GM12878 (cell line): Measurements from ENCODE around the gene GNB2.

ENCODE experiments used
- CEBPB ChIP-seq, 2 experiments: fragments of 150-350 bp in 1 of 2; IDR thresholded peaks; 2 replicates each; pipeline ENCODE4 v1.6.1; 2012 to 2014; ENCODE audit warnings: low read depth in 2 of 2, low read length in 2 of 2, borderline replicate concordance in 1 of 2, inconsistent platforms in 1 of 2
- CREB1 ChIP-seq: IDR thresholded peaks from 2 replicates; pipeline ENCODE4 v1.6.1; 2012; ENCODE audit warnings: low read depth, mild to moderate bottlenecking, inconsistent platforms
- CTCF ChIP-seq, 3 experiments: IDR thresholded peaks in 2 of 3; conservative IDR thresholded peaks in 1 of 3; 2 replicates each; pipeline ENCODE4 v1.5.1; 2011; ENCODE audit warnings: low read depth in 3 of 3, low read length in 3 of 3, mild to moderate bottlenecking in 3 of 3, control low read depth in 2 of 3, moderate library complexity in 2 of 3, inconsistent platforms in 1 of 3, mixed read lengths in 1 of 3; ENCODE audit not compliant: control insufficient read depth in 2 of 3, insufficient read depth in 1 of 3; ENCODE audit errors: extremely low read depth in 1 of 3
- DPF2 ChIP-seq: fragments of 450-650 bp; IDR thresholded peaks from 2 replicates; pipeline ENCODE4 v1.6.1; 2017; ENCODE audit warnings: mild to moderate bottlenecking
- EP300 ChIP-seq, 2 experiments: fragments of 150-350 bp in 1 of 2; IDR thresholded peaks; 2 replicates each; pipeline ENCODE4 v1.6.1; 2011 to 2012; ENCODE audit warnings: low read depth in 2 of 2, low read length in 2 of 2, borderline replicate concordance in 1 of 2, improper control_type of control experiment in 1 of 2, inconsistent platforms in 1 of 2; ENCODE audit not compliant: control insufficient read depth in 1 of 2
- MEF2A ChIP-seq: IDR thresholded peaks from 2 replicates; pipeline ENCODE4 v1.6.1; 2011; ENCODE audit warnings: low read depth, mild to moderate bottlenecking, low read length, moderate library complexity; ENCODE audit not compliant: insufficient read depth
- NFYB ChIP-seq: IDR thresholded peaks from 2 replicates; pipeline ENCODE4 v1.6.1; 2011; ENCODE audit warnings: low read depth, mild to moderate bottlenecking, low read length, improper control_type of control experiment, moderate library complexity; ENCODE audit not compliant: insufficient read depth
- POLR2A ChIP-seq: IDR thresholded peaks from 2 replicates; pipeline ENCODE4 v1.6.1; 2011; ENCODE audit warnings: low read depth, mild to moderate bottlenecking, low read length
- REST ChIP-seq: IDR thresholded peaks from 2 replicates; pipeline ENCODE4 v1.6.1; 2012; ENCODE audit warnings: mild to moderate bottlenecking, low read depth, low read length
- SMAD1 ChIP-seq: fragments of 450-650 bp; IDR thresholded peaks from 2 replicates; pipeline ENCODE4 v1.6.1; 2018; ENCODE audit warnings: mild to moderate bottlenecking, low read depth; ENCODE audit not compliant: partially characterized antibody
- SMC3 ChIP-seq: IDR thresholded peaks from 2 replicates; pipeline ENCODE4 v1.6.1; 2011; ENCODE audit warnings: low read length, improper control_type of control experiment, borderline replicate concordance
- SREBF2 ChIP-seq: IDR thresholded peaks from 2 replicates; pipeline ENCODE4 v1.6.1; 2012; ENCODE audit warnings: mild to moderate bottlenecking, low read length
- TAF1 ChIP-seq: IDR thresholded peaks from 2 replicates; pipeline ENCODE4 v1.6.1; 2011; ENCODE audit warnings: mild to moderate bottlenecking, low read depth, low read length, borderline replicate concordance
- TF ChIP-seq, protein P1 (sequence below): IDR thresholded peaks from 2 replicates; pipeline ENCODE4 v1.6.1; 2012; ENCODE audit warnings: low read depth, low read length, improper control_type of control experiment

DNA sequence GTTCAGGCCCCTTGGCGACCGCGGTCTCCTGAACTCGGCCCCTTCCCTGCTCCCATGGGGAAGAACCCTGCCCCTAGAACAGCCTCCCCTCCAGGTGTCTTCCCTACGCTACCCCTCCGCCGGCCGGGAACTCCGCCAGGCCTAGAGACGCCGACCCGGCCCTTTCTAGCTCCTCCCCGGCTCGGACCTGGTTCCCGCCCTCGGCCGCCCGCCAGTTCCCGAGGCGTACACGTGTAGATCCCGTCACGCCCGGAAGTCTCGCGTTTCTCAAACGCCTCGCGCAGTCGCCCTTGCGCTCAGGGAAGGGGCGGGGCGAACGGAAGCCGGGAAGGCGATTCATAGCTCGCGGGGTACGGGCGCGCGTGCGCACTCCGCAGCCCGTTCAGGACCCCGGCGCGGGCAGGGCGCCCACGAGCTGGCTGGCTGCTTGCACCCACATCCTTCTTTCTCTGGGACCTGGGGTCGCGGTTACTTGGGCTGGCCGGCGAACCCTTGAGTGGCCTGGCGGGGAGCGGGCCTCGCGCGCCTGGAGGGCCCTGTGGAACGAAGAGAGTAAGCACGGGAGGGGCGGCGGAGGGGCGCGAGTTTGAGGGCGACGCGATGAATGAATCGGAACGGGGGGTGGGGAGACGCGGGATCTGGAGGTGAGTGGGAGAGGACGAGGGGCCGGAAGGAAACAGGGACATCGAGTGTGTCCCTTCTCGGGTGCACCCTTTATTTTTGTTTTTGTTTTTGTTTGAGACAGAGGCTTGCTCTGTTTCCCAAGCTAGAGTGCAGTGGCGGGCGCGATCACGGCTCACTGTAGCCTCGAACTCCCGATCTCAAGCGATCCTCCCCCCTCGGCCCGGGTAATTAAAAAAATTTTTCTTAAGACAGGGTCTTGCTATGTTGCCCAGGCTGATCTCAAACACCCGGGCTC, 32.5 kb downstream of the GNB2 start, which contains the start of gene POP7:
- no peak for TF ChIP-seq SMAD1
- TF ChIP-seq DPF2: peak; percentile 58; the same call in 1 of the 2 replicates
- TF ChIP-seq EP300 (IDR thresholded peaks at IDR 0.05; ENCODE audit: borderline replicate concordance in 1 of 2, control insufficient read depth in 1 of 2, low read depth in 2 of 2, low read length in 2 of 2): no peak
- TF ChIP-seq CTCF (IDR thresholded peaks at IDR 0.05 in 2 of 3, conservative IDR thresholded peaks at IDR 0.05 in 1 of 3; ENCODE audit: control insufficient read depth in 2 of 3, extremely low read depth in 1 of 3, insufficient read depth in 1 of 3, low read depth in 3 of 3, low read length in 3 of 3): no peak
- no peak for TF ChIP-seq REST
- no peak for TF ChIP-seq NFYB
- TF ChIP-seq SMC3: no peak
- no peak for TF ChIP-seq SREBF2
- TF ChIP-seq, protein P1, sequence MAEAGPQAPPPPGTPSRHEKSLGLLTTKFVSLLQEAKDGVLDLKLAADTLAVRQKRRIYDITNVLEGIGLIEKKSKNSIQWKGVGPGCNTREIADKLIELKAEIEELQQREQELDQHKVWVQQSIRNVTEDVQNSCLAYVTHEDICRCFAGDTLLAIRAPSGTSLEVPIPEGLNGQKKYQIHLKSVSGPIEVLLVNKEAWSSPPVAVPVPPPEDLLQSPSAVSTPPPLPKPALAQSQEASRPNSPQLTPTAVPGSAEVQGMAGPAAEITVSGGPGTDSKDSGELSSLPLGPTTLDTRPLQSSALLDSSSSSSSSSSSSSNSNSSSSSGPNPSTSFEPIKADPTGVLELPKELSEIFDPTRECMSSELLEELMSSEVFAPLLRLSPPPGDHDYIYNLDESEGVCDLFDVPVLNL: peak; percentile 85
- no peak for TF ChIP-seq CEBPB (IDR thresholded peaks at IDR 0.05; ENCODE audit: borderline replicate concordance in 1 of 2, low read depth in 2 of 2, low read length in 2 of 2)
- peak; percentile 94 for TF ChIP-seq CREB1
- TF ChIP-seq MEF2A: no peak
- TF ChIP-seq POLR2A: peak; percentile 89
- TF ChIP-seq TAF1: peak; percentile 27; the same call in 1 of the 2 replicates
